GM19240 (cell line): ENCODE data around the gene BEND3.

Source experiments
- DNase-seq: peaks from one replicate; pipeline ENCODE4 v3.0.0; 2011; ENCODE audit warnings: low spot score; ENCODE audit not compliant: insufficient read length

Gene BEND3

DNA sequence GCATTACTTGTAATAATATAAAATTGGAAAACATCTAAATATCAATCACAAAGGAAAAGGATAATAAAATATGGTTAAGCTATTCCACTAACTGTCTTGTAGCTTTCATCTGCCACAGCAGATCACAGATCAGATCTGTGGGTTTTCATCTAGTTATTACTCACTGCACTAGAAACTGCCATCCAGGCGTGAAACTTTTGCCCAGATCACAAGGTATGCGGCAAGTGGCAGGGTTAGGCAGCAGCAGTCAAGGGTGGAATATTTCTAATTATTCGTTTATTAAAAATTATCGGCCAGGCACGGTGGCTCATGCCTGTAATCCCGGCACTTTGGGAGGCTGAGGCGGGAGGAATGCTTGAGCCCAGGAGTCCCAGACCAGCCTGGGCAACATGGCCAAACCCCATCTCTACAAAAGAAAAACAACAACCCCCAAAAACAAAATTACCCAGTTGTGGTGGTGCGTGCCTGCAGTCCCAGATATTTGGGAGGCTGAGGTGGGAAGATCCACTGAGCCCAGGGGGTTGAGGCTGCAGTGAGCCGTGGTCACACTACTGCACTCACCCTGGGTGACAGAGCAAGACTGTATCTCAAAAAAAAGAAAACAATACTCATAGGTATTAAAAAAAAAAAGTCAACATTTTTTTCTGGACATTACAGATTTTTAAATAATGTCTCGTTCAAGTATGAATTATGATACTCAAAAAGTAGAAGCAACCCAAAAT, 32.1 kb downstream of the BEND3 start:
- no peak for DNase-seq

GRCh38 chr6:107082045-107082444, 33.3 kb downstream of the BEND3 start:
- DNase-seq: no peak

DNA sequence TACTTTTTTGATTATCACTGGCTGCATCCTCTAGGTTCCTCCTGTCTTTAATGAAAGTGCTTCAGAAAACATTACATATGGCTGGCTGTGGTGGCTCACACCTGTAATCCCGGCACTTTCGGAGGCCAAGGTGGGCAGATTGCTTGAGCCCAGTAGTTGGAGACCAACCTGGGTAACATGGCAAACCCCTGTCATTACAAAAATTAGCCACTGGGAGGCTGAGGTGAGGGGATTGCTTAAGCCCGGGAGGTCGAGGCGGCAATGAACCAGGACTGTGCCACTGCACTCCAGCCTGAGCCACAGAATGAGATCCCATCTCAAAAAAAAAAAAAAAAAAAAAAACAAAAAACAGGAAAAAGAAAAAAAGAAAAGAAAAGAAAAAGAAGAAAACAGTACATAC, 35.3 kb downstream of the BEND3 start:
- no peak for DNase-seq

DNA sequence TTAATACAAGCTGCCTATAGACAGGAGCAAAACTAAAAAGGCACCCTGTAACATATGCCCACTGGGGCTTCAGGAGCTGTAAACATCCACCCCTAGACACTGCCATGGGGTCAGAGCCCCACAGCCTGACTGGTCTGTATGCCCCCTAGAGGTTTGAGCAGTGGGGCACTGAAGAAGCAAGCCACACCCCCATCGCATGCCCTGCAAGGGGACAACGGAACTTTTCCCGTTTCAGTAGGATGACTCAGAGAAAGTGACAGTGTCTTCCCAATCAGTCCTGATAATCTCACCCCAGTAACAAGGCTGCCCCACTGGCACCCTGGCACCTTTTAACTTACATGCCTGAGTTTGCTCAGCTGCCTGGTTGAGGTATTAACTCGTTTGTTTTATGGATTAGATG, 35.9 kb downstream of the BEND3 start:
- DNase-seq: no peak

DNA sequence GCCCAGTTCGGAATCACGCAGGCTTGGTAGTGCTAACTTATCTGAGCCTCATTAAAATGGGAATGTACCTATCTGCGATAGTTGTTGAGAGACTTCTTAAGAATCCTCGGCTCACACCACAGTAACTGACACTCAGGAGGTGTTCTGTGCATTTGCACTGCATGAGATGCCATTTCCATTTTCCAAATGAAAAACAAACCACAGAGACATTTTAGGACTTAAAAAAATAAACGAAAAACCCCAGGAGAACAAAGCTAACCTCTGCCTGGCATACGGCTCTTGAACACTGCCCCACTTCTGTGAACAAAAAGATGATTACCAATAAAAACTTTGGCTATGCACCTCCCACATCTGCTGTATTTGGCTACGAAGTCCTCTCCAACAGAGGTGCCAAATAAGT, 37.6 kb downstream of the BEND3 start:
- no peak for DNase-seq

DNA sequence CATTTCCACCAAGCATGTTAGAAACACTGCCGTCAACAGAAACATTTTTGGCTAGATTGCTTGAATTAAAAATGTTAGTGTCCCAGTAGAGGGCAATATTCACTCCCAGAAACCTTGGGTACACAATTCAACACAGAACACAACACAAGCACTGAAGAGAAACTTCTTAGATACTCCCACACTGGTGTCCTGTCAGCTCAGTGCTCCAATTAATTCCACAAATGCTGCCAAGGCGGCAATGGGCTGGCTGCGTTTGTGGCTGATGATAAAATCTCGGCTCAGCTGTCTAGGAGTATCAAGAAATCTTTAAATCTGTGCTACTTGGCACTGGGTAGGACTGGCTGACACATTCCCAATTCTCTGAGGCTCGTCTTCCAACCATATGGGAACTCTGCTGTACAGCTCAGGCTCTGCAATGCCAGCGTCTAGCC, 39.3 kb downstream of the BEND3 start:
- DNase-seq: no peak

DNA sequence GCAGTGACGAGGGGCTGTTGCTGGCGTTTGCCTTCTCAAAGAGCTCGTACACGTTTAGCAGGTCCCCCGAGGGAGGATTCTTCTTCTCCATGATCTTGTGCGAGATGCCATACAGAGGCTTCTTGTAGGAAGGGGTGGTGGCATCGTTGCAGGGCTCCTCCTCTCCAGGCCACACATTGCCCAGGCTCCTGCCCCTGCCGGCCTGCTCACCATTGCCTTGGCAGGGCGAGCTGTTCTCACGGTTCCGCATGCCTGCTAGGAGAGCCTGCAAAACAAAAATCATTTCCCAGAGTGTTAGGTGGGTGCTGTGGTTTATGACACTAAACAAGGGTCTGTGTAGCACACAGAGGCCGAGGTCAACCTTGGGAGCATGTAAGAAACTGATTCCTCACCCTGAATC, 44.6 kb downstream of the BEND3 start:
- no peak for DNase-seq

DNA sequence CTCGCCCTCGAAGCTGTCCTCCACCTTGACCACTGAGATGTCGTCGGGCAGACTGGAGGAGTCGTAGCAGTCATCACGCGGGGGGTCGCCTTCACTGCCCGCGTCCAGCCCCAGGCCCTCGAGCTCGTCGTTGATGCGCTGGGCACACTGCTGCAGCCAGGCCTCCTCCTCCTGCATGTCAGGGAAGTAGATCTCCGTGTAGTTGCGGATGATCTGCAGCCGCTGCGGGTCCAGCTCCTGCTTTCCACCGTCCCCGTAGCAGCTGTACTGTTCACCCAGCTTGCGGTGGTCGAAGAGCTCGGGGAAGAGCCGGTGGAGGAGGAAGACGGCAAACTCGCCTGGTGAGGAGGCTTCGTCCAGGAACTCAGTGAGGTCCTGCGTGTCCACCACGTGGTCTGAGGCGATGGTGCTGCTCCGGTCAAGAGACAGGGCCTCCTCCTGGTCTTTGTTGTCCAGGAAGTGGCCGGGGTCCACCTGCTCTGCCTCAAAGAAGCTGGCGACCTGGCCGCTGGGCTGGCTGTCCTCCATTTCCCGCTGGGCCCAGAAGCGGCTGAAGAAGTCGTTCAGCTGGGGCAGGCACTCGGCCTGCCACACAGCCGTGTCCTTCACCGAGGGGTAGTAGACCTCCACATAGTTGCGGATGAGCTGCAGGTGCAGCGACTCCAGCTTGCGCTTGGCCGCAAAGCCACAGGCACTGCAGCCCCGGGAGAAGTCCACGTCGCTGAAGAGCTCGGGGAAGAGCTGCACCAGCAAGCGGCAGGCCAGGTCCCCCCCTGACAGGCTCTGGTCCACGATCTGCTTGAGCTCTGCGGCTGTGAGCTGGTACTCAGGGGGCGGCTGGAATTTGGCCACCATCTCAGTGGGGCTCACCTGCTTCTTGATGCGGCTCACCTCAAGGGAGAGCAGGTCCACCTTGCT, 45.4 kb downstream of the BEND3 start:
- DNase-seq: no peak

- DNase-seq: no peak
These were observed 46.4 kb downstream of the BEND3 start for GRCh38 chr6:107068691-107069630.

DNA sequence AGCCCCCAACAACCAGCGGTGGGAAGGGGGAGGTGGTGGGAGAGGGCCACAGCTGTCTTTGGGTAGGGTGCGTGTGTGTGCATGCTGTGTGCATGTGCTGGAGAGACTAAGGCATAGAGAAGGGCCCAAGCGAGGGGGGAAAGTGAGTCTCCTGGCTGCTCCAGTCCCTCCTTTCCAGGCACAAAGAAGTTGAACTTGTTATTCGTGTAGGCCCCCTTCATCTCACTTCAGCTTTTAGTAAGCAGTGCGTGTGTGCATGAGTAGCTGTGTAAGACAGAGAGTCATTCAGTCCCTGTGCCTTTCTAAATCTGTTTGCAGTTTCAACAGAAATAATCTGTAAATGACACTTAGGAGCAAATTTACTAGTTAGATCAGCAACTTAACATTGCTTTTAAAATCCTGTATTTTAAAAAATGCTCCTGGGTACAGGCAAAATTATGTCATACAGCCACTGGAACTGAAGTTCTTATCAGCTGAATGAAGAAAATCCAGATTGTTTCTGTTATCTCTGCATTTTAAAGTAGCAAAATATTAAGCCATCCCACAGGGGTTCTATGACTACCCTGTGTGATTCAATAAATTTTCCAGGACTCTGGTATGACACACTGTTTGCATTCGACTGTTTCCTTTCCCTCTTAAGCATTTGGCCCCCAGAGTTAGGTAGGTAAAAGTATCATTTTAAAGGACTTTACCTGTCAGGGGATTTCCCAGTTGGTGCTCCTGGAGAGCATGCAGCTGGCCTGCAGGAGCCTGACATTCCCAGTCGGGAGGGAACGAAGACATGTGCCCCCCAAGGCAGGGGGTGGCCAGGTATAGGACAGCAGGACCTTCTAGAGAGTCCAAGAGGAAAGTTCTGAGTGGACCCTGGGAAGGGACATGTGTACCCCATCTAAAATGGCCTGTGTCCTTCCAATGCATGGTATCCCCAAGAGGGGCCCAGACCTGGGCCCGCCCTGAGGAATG, 48.3 kb downstream of the BEND3 start:
- DNase-seq: no peak

DNA sequence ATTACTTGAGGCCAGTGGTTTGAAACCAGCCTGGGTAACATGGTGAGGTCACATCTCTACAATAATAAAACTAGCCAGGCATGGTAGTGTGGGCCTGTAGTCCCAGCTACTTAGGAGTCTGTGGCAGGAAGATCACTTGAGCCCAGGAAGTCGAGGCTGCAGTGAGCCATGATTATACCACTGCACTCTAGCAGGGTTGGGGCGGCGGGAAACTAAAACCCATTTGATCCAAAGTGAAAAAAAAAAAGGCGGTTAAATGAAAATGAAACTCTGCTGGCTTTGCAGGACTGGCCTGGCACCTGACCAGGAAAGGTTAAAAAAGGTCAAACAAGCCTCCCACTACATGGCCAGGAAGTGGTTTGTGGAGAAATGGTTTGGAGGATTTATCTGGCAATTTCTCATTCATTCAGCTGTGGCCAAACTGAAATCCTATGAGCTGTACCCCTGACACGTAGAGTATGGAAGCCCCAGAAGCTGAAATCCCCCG, 50.7 kb downstream of the BEND3 start:
- no peak for DNase-seq

DNA sequence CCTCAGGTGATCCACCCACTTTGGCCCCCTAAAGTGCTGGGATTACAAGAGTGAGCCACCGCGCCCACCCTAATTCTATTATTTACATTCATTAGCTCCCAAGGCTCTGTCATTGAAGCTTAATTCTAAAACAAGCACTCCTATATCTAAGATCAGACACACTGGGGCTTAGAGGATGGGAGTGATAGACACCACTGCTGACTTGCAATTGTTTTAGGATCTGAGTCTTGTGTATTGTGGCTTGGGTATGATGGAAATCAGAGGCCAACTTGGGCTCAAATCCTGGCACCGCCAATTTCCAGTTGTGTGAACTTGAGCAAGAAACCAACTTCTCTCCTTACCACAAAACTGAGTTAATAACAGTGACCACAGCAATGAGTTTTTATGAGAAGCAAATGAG, 52.6 kb downstream of the BEND3 start:
- no peak for DNase-seq

- DNase-seq: no peak
These were observed 53.9 kb downstream of the BEND3 start for GRCh38 chr6:107061125-107062020.

GRCh38 chr6:107060704-107061103, 54.6 kb downstream of the BEND3 start:
- DNase-seq: no peak

DNA sequence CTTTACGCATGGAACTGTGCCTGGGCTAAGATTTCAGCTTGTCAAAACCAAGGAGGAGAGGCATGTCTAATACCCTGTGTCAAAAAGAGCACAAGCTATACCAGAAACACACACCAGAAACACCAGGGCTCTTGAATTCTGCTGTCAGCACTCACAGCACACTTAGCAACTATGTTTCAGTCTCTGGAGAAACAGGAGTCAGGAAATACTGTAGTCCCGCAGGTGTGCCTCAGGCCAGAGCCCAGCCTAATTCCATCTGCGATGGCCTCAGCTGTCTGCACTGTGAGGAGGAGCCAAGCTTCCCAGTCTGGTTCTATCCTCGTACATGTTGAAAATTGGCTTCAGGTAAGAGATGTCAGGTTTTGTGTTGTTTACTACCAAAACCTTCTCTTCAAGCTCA, 55.7 kb downstream of the BEND3 start:
- no peak for DNase-seq

GRCh38 chr6:107057679-107058078, 57.6 kb downstream of the BEND3 start:
- DNase-seq: no peak

DNA sequence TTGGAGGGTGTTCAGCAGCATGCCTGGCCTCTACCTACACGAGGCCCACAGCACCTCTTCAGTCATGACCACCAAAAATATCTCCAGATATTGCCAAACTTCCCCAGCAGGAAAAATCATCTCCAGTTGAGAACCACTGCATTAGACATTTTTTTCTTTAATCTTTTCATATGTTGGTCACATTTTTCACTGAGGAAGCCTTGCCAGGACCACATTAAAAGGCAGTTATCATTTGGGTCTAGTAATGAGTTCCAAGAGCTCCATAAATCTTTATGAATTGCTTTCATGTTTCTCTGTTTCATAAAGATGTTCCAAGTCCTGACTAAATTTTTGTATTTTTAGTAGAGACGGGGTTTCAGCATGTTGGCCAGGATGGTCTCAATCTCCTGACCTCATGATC, 58.5 kb downstream of the BEND3 start:
- DNase-seq: no peak

GRCh38 chr6:107047807-107048206, 67.5 kb downstream of the BEND3 start:
- no peak for DNase-seq
